WTC11 (cell line): ENCODE results near the gene NOS3.

Source experiments
- CREB1 ChIP-seq: sonication (generic); formaldehyde crosslinking; IDR thresholded peaks from 2 replicates; pipeline ENCODE4 v1.8.0; 2023; ENCODE audit warnings: mild to moderate bottlenecking, missing genetic modification reagents
- KAT7 ChIP-seq: sonication (generic); formaldehyde crosslinking; IDR thresholded peaks from 2 replicates; pipeline ENCODE4 v1.8.1; 2023; ENCODE audit warnings: missing genetic modification reagents, mild to moderate bottlenecking, borderline replicate concordance
- MAX ChIP-seq: sonication (generic); formaldehyde crosslinking; IDR thresholded peaks from 2 replicates; pipeline ENCODE4 v1.8.0; 2022; ENCODE audit warnings: mild to moderate bottlenecking, missing genetic modification reagents
- TEAD1 ChIP-seq: sonication (generic); formaldehyde crosslinking; IDR thresholded peaks from 2 replicates; pipeline ENCODE4 v1.8.0; 2022; ENCODE audit warnings: mild to moderate bottlenecking, missing genetic modification reagents
- ZNF263 ChIP-seq: sonication (generic); formaldehyde crosslinking; IDR thresholded peaks from 2 replicates; pipeline ENCODE4 v1.8.1; 2022; ENCODE audit warnings: low read depth, mild to moderate bottlenecking, moderate library complexity, missing genetic modification reagents
- TF ChIP-seq, protein P1 (sequence below): sonication (generic); formaldehyde crosslinking; IDR thresholded peaks from 2 replicates; pipeline ENCODE4 v1.8.0; 2022; ENCODE audit warnings: mild to moderate bottlenecking, missing genetic modification reagents

GRCh38 chr7:151057989-151058780 is 67.4 kb downstream of the NOS3 start:
- no peak for TF ChIP-seq ZNF263
- no peak for TF ChIP-seq KAT7 (CRISPR knock-in tag)
- TF ChIP-seq CREB1 (CRISPR knock-in tag): no peak
- TF ChIP-seq, protein P1, sequence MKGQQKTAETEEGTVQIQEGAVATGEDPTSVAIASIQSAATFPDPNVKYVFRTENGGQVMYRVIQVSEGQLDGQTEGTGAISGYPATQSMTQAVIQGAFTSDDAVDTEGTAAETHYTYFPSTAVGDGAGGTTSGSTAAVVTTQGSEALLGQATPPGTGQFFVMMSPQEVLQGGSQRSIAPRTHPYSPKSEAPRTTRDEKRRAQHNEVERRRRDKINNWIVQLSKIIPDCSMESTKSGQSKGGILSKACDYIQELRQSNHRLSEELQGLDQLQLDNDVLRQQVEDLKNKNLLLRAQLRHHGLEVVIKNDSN (CRISPR knock-in tag): 0 out of 2 replicates have a peak, but pooled peaks have one; percentile 8
- TF ChIP-seq TEAD1 (CRISPR knock-in tag): no peak
- TF ChIP-seq MAX: peak; percentile 55
